H1 (cell line): Measurements from ENCODE around the gene LSM7.

Experiments
- ATF3 ChIP-seq: IDR thresholded peaks from 2 replicates; pipeline ENCODE4 v1.6.1; 2011; ENCODE audit warnings: low read depth, mild to moderate bottlenecking, low read length; ENCODE audit not compliant: insufficient read depth
- CHD2 ChIP-seq: IDR thresholded peaks from 2 replicates; pipeline ENCODE4 v1.6.1; 2012; ENCODE audit warnings: low read length, improper control_type of control experiment
- CTCF ChIP-seq, 3 experiments: IDR thresholded peaks; 1 replicate in 2 of 3; 2 replicates in 1 of 3; pipeline versions ENCODE4 v1.5.1 to v1.6.1; 2011; ENCODE audit warnings: low read length in 3 of 3, mild to moderate bottlenecking in 3 of 3, inconsistent platforms in 2 of 3, low read depth in 1 of 3, moderate library complexity in 1 of 3; ENCODE audit not compliant: insufficient read depth in 1 of 3; ENCODE audit errors: control extremely low read depth in 1 of 3
- EZH2 ChIP-seq: fragments of 200-600 bp; sonication (generic); IDR thresholded peaks from 2 replicates; pipeline ENCODE4 v1.7.1; 2012; ENCODE audit warnings: low read depth, mild to moderate bottlenecking, moderate library complexity, low read length, inconsistent platforms; ENCODE audit not compliant: severe bottlenecking
- GABPA ChIP-seq: IDR thresholded peaks from 2 replicates; pipeline ENCODE4 v1.6.1; 2011; ENCODE audit warnings: mild to moderate bottlenecking, low read length, moderate library complexity, borderline replicate concordance; ENCODE audit not compliant: insufficient read depth
- HDAC2 ChIP-seq, 2 experiments: fragments of 300-600 bp in 1 of 2; sonication (generic) in 1 of 2; IDR thresholded peaks; 2 replicates each; pipeline ENCODE4 v1.6.1; 2011 to 2012; ENCODE audit warnings: low read depth in 2 of 2, low read length in 2 of 2, mild to moderate bottlenecking in 2 of 2, moderate library complexity in 2 of 2, borderline replicate concordance in 1 of 2, inconsistent platforms in 1 of 2
- PHF8 ChIP-seq: fragments of 200-600 bp; sonication (generic); conservative IDR thresholded peaks from 2 replicates; pipeline ENCODE4 v1.7.1; 2012; ENCODE audit warnings: low read depth, mild to moderate bottlenecking, inconsistent platforms, low read length, moderate library complexity
- POLR2A ChIP-seq, 2 experiments: IDR thresholded peaks; 1 replicate in 1 of 2; 2 replicates in 1 of 2; pipeline ENCODE4 v1.6.1; 2011; ENCODE audit warnings: low read depth in 2 of 2, low read length in 2 of 2, mild to moderate bottlenecking in 2 of 2; ENCODE audit errors: control extremely low read depth in 1 of 2
- SUZ12 ChIP-seq: fragments of 200-600 bp; sonication (generic); IDR thresholded peaks from 2 replicates; pipeline ENCODE4 v1.6.1; 2012; ENCODE audit warnings: mild to moderate bottlenecking, inconsistent platforms, low read length, moderate library complexity, mixed read lengths
- TAF1 ChIP-seq: IDR thresholded peaks from 2 replicates; pipeline ENCODE4 v1.6.1; 2011; ENCODE audit warnings: mild to moderate bottlenecking, low read depth, low read length
- YY1 ChIP-seq: IDR thresholded peaks from 2 replicates; pipeline ENCODE4 v1.6.1; 2011; ENCODE audit warnings: low read depth, mild to moderate bottlenecking, low read length
- ZNF274 ChIP-seq: IDR thresholded peaks from 2 replicates; pipeline ENCODE4 v1.7.0; 2012; ENCODE audit warnings: low read length, borderline replicate concordance; ENCODE audit errors: extremely low read depth
- TF ChIP-seq, protein P1 (sequence below): IDR thresholded peaks from 2 replicates; pipeline ENCODE4 v1.6.1; 2012; ENCODE audit warnings: inconsistent platforms

GRCh38 chr19:2323707-2324106 is 4.7 kb downstream of the LSM7 start:
- TF ChIP-seq EZH2 (no peak), PHF8 (no peak), HDAC2 (IDR thresholded peaks at IDR 0.05; ENCODE audit: borderline replicate concordance in 1 of 2, low read depth in 2 of 2, low read length in 2 of 2) (no peak), YY1 (no peak), ATF3 (no peak), CTCF (IDR thresholded peaks at IDR 0.05; ENCODE audit: control extremely low read depth in 1 of 3, insufficient read depth in 1 of 3, low read depth in 1 of 3, low read length in 3 of 3) (no peak), GABPA (no peak), TAF1 (no peak), ZNF274 (no peak), POLR2A (IDR thresholded peaks at IDR 0.05; ENCODE audit: control extremely low read depth in 1 of 2, low read depth in 2 of 2, low read length in 2 of 2) (no peak), SUZ12 (no peak), CHD2 (no peak)
- TF ChIP-seq, protein P1, sequence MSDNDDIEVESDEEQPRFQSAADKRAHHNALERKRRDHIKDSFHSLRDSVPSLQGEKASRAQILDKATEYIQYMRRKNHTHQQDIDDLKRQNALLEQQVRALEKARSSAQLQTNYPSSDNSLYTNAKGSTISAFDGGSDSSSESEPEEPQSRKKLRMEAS, result no peak
